Peyer's patch (tissue), 4 donors: Measurements from ENCODE around the gene RTTN.

ENCODE experiments used
- POLR2A ChIP-seq, 2 donors: fragments of 450-650 bp; IDR thresholded peaks; one replicate each; pipeline ENCODE4 v1.5.1; 2017; ENCODE audit warnings: antibody characterized with exemption in 2 of 2, mild to moderate bottlenecking in 2 of 2, moderate library complexity in 2 of 2
- TF ChIP-seq, protein P1 (sequence below), 6 experiments: fragments of 450-650 bp in 4 of 6; fragments of 200-600 bp in 2 of 6; sonication (generic) in 1 of 6; IDR thresholded peaks; one replicate each; pipeline ENCODE4 v1.5.1; 2017 to 2019; ENCODE audit warnings: antibody characterized with exemption in 6 of 6, mild to moderate bottlenecking in 3 of 6, moderate library complexity in 1 of 6

- TF ChIP-seq POLR2A (IDR thresholded peaks at IDR 0.05), result no peak
- TF ChIP-seq, protein P1, sequence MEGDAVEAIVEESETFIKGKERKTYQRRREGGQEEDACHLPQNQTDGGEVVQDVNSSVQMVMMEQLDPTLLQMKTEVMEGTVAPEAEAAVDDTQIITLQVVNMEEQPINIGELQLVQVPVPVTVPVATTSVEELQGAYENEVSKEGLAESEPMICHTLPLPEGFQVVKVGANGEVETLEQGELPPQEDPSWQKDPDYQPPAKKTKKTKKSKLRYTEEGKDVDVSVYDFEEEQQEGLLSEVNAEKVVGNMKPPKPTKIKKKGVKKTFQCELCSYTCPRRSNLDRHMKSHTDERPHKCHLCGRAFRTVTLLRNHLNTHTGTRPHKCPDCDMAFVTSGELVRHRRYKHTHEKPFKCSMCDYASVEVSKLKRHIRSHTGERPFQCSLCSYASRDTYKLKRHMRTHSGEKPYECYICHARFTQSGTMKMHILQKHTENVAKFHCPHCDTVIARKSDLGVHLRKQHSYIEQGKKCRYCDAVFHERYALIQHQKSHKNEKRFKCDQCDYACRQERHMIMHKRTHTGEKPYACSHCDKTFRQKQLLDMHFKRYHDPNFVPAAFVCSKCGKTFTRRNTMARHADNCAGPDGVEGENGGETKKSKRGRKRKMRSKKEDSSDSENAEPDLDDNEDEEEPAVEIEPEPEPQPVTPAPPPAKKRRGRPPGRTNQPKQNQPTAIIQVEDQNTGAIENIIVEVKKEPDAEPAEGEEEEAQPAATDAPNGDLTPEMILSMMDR (IDR thresholded peaks at IDR 0.05), result peak in 3 of 6 experiments; percentile 21 to 33 (median 29)
These were observed 132.8 kb downstream of the RTTN start for GRCh38 chr18:70072678-70073077.
